Smooth muscle cell (in vitro differentiated cells): ENCODE measurements around the gene NUB1. TPM values are rescaled to one million over a fixed set of nuclear protein-coding genes. Genes with fewer than 3 reads are reported as not detected.

Experiments
- DNase-seq: peaks from one replicate; lab custom pipeline; 2025; ENCODE audit not compliant: unreplicated experiment; lab: John Stamatoyannopoulos, UW
- H2AFZ ChIP-seq: fragments of 200-600 bp; sonication (generic); 2 replicates; pipeline ENCODE4 v1.6.0; 2016; ENCODE audit warnings: antibody characterized with exemption, low read depth, mild to moderate bottlenecking
- H3F3A ChIP-seq: fragments of 200-600 bp; sonication (generic); 2 replicates; pipeline ENCODE4 v1.6.0; 2017; ENCODE audit warnings: antibody characterized with exemption, low read depth
- H3K27ac ChIP-seq: fragments of 200-600 bp; sonication (generic); 2 replicates; pipeline ENCODE4 v1.5.1; 2016; ENCODE audit warnings: low read depth, mild to moderate bottlenecking
- H3K27me3 ChIP-seq: fragments of 200-600 bp; sonication (generic); 2 replicates; pipeline ENCODE4 v1.6.1; 2016; ENCODE audit warnings: low read depth, mild to moderate bottlenecking
- H3K36me3 ChIP-seq: fragments of 200-600 bp; sonication (generic); 2 replicates; pipeline ENCODE4 v1.5.1; 2016; ENCODE audit warnings: low read depth
- H3K4me1 ChIP-seq: fragments of 200-600 bp; sonication (generic); 2 replicates; pipeline ENCODE4 v1.5.1; 2016; ENCODE audit warnings: low read depth
- H3K4me2 ChIP-seq: fragments of 200-600 bp; sonication (generic); 2 replicates; pipeline ENCODE4 v1.6.0; 2016; ENCODE audit warnings: mild to moderate bottlenecking
- H3K4me3 ChIP-seq: fragments of 200-600 bp; sonication (generic); 2 replicates; pipeline ENCODE4 v1.5.1; 2016; ENCODE audit warnings: mild to moderate bottlenecking
- H3K79me2 ChIP-seq: fragments of 200-600 bp; sonication (generic); 2 replicates; pipeline ENCODE4 v1.6.0; 2016; ENCODE audit warnings: low read depth, mild to moderate bottlenecking
- H3K9ac ChIP-seq: fragments of 200-600 bp; sonication (generic); 2 replicates; pipeline ENCODE4 v1.6.0; 2016; ENCODE audit warnings: low read depth
- H3K9me3 ChIP-seq: fragments of 200-600 bp; sonication (generic); replicated peaks from 2 replicates; pipeline ENCODE4 v1.5.1; 2016; ENCODE audit warnings: low read depth
- H4K20me1 ChIP-seq: fragments of 200-600 bp; sonication (generic); 2 replicates; pipeline ENCODE4 v1.6.0; 2016; ENCODE audit warnings: low read depth
- CTCF ChIP-seq: fragments of 200-600 bp; sonication (generic); IDR thresholded peaks from 2 replicates; pipeline ENCODE4 v1.5.1; 2017; ENCODE audit warnings: borderline replicate concordance, mild to moderate bottlenecking, antibody characterized with exemption; ENCODE audit not compliant: insufficient read depth, poor library complexity, severe bottlenecking
- WGBS: methylation state at CpG from one replicate; pipeline ENCODE4 v1.1.7; 2016; ENCODE audit warnings: low lambda C conversion rate; 5-methylcytosine and 5-hydroxymethylcytosine counted together
- polyA plus RNA-seq: library from polyadenylated mRNA; unstranded; fragments of >200 nt; fragmentation: Nextera tagmentation; extraction: Ambion mirVana; gene quantifications from 2 replicates; pipeline ENCODE4 v1.2.1, GENCODE V29; 2016
- total RNA-seq: library from RNA; depleted of rRNA; stranded (reverse); fragments of >200 nt; gene quantifications from 2 replicates; pipeline ENCODE4 v1.2.3, GENCODE V29; 2014

The NUB1 gene
- total and polyA plus RNA-seq, 2 experiments from 2014 or later, result 28.5 to 36.9 TPM

- Histone ChIP-seq H3K4me3 (no peak overlapping the region), H2AFZ (no peak overlapping the region), H3K36me3 (no peaks in the 10 kb centered on the region), H3F3A (no peaks in the 10 kb centered on the region), H3K4me2 (no peak overlapping the region), H3K27me3 (no peaks in the 10 kb centered on the region), H3K79me2 (no peaks in the 10 kb centered on the region), H4K20me1 (no peaks in the 10 kb centered on the region), H3K27ac (no peak overlapping the region), H3K9ac (no peak overlapping the region), H3K9me3 (no peaks in the 10 kb centered on the region), H3K4me1 (no peaks in the 10 kb centered on the region)
- TF ChIP-seq CTCF, result no peak
- WGBS, result 64% methylated on average over 2 of the region's 2 CpGs
- no peak for DNase-seq
These were observed 14.0 kb upstream of the NUB1 start for GRCh38 chr7:151327659-151328058.

GRCh38 chr7:151330181-151330580 lies 11.4 kb upstream of the NUB1 start:
- no peaks in the 10 kb centered on the region for H3K4me1 ChIP-seq
- no peak for TF ChIP-seq CTCF
- H3K36me3 ChIP-seq, result no peaks in the 10 kb centered on the region
- no peaks in the 10 kb centered on the region for H3F3A ChIP-seq
- H3K9me3 ChIP-seq, result no peaks in the 10 kb centered on the region
- H2AFZ ChIP-seq, result no peak overlapping the region
- H3K79me2 ChIP-seq, result no peaks in the 10 kb centered on the region
- H3K4me3 ChIP-seq, result no peak overlapping the region
- no peaks in the 10 kb centered on the region for H4K20me1 ChIP-seq
- H3K4me2 ChIP-seq, result no peak overlapping the region
- H3K27ac ChIP-seq, result no peak overlapping the region
- no peak overlapping the region for H3K9ac ChIP-seq
- no peak for DNase-seq
- H3K27me3 ChIP-seq, result no peaks in the 10 kb centered on the region

GRCh38 chr7:151330661-151331060 lies 11.0 kb upstream of the NUB1 start:
- H4K20me1 ChIP-seq, result no peaks in the 10 kb centered on the region
- no peaks in the 10 kb centered on the region for H3K36me3 ChIP-seq
- H3F3A ChIP-seq, result no peaks in the 10 kb centered on the region
- no peak overlapping the region for H3K27ac ChIP-seq
- H3K4me3 ChIP-seq, result no peak overlapping the region
- no peaks in the 10 kb centered on the region for H3K27me3 ChIP-seq
- no peak for DNase-seq
- H3K79me2 ChIP-seq, result no peaks in the 10 kb centered on the region
- H3K9me3 ChIP-seq, result no peaks in the 10 kb centered on the region
- 66% methylated on average over 3 of the region's 3 CpGs for WGBS
- H3K4me2 ChIP-seq, result no peak overlapping the region
- H3K4me1 ChIP-seq, result no peaks in the 10 kb centered on the region
- H3K9ac ChIP-seq, result no peak overlapping the region
- no peak for TF ChIP-seq CTCF
- no peak overlapping the region for H2AFZ ChIP-seq

- no peak for DNase-seq
- no peaks in the 10 kb centered on the region for H3K9me3 ChIP-seq
- 96% methylated on average over 1 of the region's 1 CpG for WGBS
- H3K4me2 ChIP-seq, result no peak overlapping the region
- no peaks in the 10 kb centered on the region for H3K36me3 ChIP-seq
- H3K4me1 ChIP-seq, result no peaks in the 10 kb centered on the region
- no peaks in the 10 kb centered on the region for H3K79me2 ChIP-seq
- H3K27me3 ChIP-seq, result no peaks in the 10 kb centered on the region
- TF ChIP-seq CTCF, result no peak
- H3K4me3 ChIP-seq, result no peak overlapping the region
- no peaks in the 10 kb centered on the region for H4K20me1 ChIP-seq
- no peaks in the 10 kb centered on the region for H3F3A ChIP-seq
- no peak overlapping the region for H2AFZ ChIP-seq
- no peak overlapping the region for H3K9ac ChIP-seq
- H3K27ac ChIP-seq, result no peak overlapping the region
These were observed 7.0 kb upstream of the NUB1 start for GRCh38 chr7:151334628-151335027.
